ENCODE measurements around the gene IFNAR1.

The IFNAR1 gene

DNA sequence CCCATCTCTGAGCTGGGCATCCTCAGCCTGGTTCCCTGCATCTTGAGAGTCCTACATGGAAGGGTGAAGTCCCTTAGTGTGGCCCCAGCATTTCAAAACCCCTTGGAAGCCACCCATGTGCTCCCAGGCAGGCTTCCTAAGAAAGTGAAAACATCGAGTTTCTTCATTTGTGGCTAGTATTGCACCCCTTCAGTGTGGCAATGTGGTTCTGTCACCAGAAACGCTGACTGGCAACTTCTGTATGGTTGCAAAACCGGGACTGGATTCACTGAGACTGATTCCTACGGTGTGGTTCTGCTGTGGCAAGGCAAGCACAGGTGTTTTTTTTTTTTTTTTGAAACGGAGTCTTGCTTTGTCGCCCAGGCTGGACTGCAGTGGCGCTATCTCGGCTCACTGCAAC, 69.5 kb downstream of the IFNAR1 start:
- TF ChIP-seq POLR2AphosphoS5 (IDR thresholded peaks at IDR 0.05; ENCODE audit: low read depth, low read length) = no peak
- TF ChIP-seq FOXP2 (optimal IDR thresholded peaks at IDR 0.05; ENCODE audit: borderline replicate concordance, extremely low read depth, extremely low read length, insufficient read depth) = no peak
- no peak for TF ChIP-seq SIN3A (IDR thresholded peaks at IDR 0.05; ENCODE audit: borderline replicate concordance, insufficient read depth, low read length)
- TF ChIP-seq TAF1 (IDR thresholded peaks at IDR 0.05; ENCODE audit: borderline replicate concordance, insufficient read depth, low read length) = no peak
- TF ChIP-seq, protein P1, sequence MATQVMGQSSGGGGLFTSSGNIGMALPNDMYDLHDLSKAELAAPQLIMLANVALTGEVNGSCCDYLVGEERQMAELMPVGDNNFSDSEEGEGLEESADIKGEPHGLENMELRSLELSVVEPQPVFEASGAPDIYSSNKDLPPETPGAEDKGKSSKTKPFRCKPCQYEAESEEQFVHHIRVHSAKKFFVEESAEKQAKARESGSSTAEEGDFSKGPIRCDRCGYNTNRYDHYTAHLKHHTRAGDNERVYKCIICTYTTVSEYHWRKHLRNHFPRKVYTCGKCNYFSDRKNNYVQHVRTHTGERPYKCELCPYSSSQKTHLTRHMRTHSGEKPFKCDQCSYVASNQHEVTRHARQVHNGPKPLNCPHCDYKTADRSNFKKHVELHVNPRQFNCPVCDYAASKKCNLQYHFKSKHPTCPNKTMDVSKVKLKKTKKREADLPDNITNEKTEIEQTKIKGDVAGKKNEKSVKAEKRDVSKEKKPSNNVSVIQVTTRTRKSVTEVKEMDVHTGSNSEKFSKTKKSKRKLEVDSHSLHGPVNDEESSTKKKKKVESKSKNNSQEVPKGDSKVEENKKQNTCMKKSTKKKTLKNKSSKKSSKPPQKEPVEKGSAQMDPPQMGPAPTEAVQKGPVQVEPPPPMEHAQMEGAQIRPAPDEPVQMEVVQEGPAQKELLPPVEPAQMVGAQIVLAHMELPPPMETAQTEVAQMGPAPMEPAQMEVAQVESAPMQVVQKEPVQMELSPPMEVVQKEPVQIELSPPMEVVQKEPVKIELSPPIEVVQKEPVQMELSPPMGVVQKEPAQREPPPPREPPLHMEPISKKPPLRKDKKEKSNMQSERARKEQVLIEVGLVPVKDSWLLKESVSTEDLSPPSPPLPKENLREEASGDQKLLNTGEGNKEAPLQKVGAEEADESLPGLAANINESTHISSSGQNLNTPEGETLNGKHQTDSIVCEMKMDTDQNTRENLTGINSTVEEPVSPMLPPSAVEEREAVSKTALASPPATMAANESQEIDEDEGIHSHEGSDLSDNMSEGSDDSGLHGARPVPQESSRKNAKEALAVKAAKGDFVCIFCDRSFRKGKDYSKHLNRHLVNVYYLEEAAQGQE (IDR thresholded peaks at IDR 0.05; ENCODE audit: insufficient read depth in 1 of 2, low read depth in 2 of 2, low read length in 2 of 2) = no peak

GRCh38 chr21:33395891-33396331, 71.1 kb downstream of the IFNAR1 start:
- TF ChIP-seq FOXP2 (optimal IDR thresholded peaks at IDR 0.05; ENCODE audit: borderline replicate concordance, extremely low read depth, extremely low read length, insufficient read depth) = no peak
- TF ChIP-seq TAF1 (IDR thresholded peaks at IDR 0.05; ENCODE audit: borderline replicate concordance, insufficient read depth, low read length) = no peak
- no peak for TF ChIP-seq POLR2AphosphoS5 (IDR thresholded peaks at IDR 0.05; ENCODE audit: low read depth, low read length)
- TF ChIP-seq SIN3A (IDR thresholded peaks at IDR 0.05; ENCODE audit: borderline replicate concordance, insufficient read depth, low read length) = no peak
- TF ChIP-seq, protein P1 (IDR thresholded peaks at IDR 0.05; ENCODE audit: insufficient read depth in 1 of 2, low read depth in 2 of 2, low read length in 2 of 2) = no peak

- no peak for TF ChIP-seq SIN3A (IDR thresholded peaks at IDR 0.05; ENCODE audit: borderline replicate concordance, insufficient read depth, low read length)
Measured at GRCh38 chr21:33396436-33396835, 71.7 kb downstream of the IFNAR1 start.

- TF ChIP-seq SIN3A (IDR thresholded peaks at IDR 0.05; ENCODE audit: borderline replicate concordance, insufficient read depth, low read length) (no peak), POLR2AphosphoS5 (IDR thresholded peaks at IDR 0.05; ENCODE audit: low read depth, low read length) (no peak), FOXP2 (optimal IDR thresholded peaks at IDR 0.05; ENCODE audit: borderline replicate concordance, extremely low read depth, extremely low read length, insufficient read depth) (no peak), TAF1 (IDR thresholded peaks at IDR 0.05; ENCODE audit: borderline replicate concordance, insufficient read depth, low read length) (no peak)
- TF ChIP-seq, protein P1 (IDR thresholded peaks at IDR 0.05; ENCODE audit: insufficient read depth in 1 of 2, low read depth in 2 of 2, low read length in 2 of 2) = no peak
Measured at GRCh38 chr21:33396951-33397350, 72.2 kb downstream of the IFNAR1 start.

GRCh38 chr21:33397717-33398116, 72.9 kb downstream of the IFNAR1 start:
- TF ChIP-seq TAF1 (IDR thresholded peaks at IDR 0.05; ENCODE audit: borderline replicate concordance, insufficient read depth, low read length) (no peak), SIN3A (IDR thresholded peaks at IDR 0.05; ENCODE audit: borderline replicate concordance, insufficient read depth, low read length) (no peak), POLR2AphosphoS5 (IDR thresholded peaks at IDR 0.05; ENCODE audit: low read depth, low read length) (no peak)
- TF ChIP-seq, protein P1 (IDR thresholded peaks at IDR 0.05; ENCODE audit: insufficient read depth in 1 of 2, low read depth in 2 of 2, low read length in 2 of 2) = no peak
